GM18505 (cell line): ENCODE measurements around the gene KRT72.

ENCODE experiments used
- ATAC-seq: cut with Tn5 transposase; IDR thresholded peaks from one replicate; pipeline ENCODE4 v1.9.1; 2021; ENCODE audit not compliant: unreplicated experiment
- POLR2A ChIP-seq: IDR thresholded peaks from 4 replicates; pipeline ENCODE4 v1.6.1; 2011; ENCODE audit warnings: borderline replicate concordance; ENCODE audit not compliant: insufficient read depth, insufficient read length; ENCODE audit errors: extremely low read depth

KRT72 gene

DNA sequence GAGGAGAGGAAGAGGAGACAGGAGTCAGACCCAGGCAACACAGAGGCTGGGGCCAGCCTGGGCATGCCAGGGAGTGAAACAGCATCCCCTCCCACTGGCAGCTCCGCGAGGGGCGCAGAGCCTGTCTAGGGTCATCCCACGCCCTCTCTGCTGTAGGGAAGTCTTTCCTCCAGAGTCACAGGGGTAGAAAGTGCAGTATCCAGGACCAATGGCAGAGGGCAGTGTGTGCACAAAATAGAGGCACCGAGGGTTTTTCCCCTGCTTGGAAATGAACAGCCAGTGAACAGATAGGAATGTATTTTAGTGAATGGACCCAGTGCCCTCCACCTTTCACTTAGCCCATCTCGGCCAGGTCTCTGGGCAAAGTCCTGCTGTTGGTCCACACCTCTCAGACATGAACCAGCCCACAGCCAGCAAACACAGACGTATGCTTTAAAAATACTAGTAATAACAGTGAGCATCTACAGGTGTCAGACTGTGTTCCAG lies 18.2 kb downstream of the KRT72 start:
- no peak for ATAC-seq
- no peak for TF ChIP-seq POLR2A

DNA sequence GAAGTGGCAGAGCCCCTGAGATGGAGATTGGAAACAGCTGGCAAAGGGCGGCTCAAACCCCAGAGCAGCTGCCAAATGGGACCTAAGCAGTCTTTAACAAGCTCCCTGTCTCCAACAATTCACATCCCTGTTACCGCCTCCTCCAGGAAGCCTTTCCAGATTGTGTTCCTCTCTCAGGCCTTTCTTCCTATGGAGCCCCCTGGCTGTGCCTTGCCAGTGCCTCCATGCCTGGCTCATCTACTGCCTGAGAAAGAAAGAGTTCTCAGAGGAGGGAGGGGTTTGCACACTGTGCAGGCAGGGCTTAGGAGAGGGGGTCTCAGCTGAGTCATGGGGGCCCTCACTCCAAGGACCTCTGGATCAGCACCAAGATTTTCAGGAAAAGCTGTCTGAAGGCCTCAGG lies 18.8 kb downstream of the KRT72 start:
- no peak for TF ChIP-seq POLR2A
- ATAC-seq: no peak

DNA sequence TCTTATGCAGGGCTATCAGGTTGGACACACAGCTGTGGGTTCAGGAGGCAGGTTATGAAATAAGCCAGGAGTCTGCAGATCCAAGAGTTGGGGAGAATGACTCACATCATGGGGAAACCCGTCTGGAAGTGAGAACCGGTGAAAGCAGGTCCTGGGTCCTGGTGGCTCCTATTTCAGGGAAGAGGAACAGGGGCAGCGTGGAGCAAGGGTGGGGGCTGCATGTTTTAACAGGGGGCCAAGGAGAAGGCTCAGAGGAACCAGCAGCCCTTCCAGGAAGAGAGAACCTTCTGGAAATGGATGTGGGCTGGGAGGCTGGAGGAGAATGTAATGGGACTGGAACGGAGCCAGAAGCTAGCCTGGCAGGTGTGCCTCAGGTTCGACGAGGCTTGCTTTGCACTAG lies 19.8 kb downstream of the KRT72 start:
- no peak for ATAC-seq
- no peak for TF ChIP-seq POLR2A

DNA sequence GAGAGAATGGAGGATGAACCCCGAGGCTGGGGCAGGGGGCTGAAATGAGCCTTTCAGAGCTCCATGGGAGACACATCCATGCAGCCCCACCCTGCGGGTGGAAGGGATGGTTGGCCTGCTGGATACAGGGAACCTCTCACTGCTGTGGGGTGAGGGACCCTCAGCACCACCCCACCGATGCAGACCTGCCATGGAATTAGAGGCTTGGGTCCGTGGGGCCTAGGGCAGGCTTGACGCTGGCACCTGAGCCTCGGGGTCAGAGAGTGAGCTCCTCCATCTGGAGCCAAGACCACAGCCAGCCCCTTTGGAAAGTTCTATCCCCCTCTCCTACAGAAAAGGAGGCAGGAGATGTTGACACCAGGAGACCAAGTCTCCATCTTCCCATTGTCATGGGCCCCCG lies 20.2 kb downstream of the KRT72 start:
- ATAC-seq: no peak
- TF ChIP-seq POLR2A: no peak

DNA sequence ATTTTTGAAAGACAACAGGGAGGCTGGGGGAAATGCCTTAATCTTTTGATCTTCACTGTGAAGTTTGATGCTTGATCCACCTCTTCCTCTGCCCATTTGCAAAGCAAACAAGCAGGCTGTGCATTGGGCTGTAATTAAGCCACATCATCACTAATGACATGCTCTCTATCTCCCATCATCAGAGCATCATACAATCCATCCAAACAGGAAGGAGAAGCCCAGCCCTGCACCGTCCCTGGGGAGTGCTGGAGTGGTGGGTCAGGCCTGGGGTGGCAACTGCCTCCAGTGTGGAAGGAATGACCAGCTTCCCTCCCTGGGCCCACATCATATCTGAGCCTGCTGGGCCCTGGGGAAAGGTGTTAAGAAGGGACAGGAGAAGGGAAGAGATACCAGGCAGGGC lies 20.8 kb downstream of the KRT72 start:
- ATAC-seq: no peak

DNA sequence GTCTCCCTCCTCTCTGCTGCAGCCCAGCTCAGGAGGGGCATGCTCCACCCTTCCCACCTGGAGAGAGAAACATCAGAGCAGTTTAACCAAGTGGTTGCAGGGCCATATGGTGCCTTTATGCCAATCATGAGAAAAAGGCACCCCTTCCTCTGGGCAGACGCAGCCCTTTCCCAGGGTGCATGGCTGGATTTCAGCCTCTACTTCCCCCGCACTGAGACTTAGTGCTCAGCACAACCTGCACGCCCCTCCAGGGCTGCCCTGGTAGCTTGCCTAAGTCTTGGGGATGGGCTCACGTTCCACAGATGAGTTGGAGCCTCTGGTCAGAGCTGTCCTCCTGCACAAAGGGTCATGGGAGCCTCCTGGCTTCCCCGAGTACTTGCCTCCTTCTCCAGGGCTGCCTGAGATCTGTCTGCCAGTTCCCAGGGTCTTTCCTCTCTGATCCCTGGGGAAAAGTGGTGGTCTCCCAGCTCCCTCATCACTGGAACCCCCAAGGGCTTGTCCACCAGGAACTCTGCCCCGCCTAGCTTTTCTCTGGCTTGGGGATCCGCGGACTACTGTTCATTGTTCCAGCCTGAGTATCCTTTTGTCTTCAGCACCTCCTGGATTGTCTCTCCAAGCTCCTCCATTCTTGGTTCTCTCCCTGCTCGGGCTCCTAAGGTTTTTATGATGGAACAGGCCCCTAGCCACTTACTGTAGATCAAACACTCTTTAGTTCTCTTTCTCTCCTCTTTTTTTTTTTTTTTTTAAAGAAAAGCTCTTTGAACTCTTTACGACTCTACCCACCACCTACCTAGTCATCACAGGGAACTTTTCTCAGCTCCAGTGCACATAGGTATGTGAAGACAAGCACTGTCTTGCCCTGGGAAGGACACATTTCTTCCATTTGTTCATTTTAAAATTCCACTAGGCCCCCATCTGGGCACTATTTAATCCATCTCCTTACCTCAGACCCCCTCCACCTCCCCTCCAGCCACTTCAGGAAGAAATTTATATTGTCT lies 21.5 kb downstream of the KRT72 start:
- TF ChIP-seq POLR2A: no peak
- no peak for ATAC-seq

More for the DNA sequence above, 20.8 kb downstream of the KRT72 start:
- TF ChIP-seq POLR2A: no peak

DNA sequence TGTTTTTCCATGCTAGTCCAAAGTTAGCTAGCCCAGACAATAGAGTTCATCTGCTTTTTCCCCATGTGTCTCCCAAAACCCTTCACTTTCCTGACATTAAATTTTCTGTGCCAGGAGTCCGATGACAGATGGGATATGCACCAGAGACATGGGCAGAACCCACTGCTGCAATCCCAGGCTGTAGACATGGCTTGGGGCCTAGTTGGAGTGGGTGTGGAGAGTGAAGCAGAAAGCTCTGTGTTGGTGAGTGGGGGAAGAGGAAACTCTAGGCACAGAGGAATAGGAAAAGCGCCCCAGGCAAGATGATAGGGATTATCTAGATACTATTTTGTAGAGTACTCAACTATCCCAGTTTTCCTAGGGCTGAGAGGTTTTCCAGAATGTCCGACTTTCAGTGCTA lies 22.8 kb downstream of the KRT72 start:
- no peak for TF ChIP-seq POLR2A
- no peak for ATAC-seq

DNA sequence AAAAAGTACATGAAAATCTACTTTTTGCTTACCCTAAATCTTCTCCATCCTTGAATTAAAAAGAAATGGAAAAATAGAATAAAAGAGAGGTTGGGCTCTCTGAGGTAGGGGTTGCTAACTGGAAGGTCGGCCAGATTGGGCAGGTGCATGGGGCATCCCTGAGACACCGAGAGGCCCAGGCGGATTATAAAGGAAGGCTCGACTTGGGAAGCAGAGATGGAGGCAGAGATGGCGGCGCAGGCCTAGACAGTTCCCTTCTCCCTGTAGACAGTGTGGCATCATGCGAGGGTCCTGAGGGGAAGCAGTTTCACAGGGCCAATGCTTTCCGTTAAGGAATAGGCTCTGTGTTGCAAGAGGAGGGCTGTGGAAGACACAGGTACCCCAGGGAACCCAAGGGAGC lies 23.9 kb downstream of the KRT72 start:
- TF ChIP-seq POLR2A: no peak
- no peak for ATAC-seq

DNA sequence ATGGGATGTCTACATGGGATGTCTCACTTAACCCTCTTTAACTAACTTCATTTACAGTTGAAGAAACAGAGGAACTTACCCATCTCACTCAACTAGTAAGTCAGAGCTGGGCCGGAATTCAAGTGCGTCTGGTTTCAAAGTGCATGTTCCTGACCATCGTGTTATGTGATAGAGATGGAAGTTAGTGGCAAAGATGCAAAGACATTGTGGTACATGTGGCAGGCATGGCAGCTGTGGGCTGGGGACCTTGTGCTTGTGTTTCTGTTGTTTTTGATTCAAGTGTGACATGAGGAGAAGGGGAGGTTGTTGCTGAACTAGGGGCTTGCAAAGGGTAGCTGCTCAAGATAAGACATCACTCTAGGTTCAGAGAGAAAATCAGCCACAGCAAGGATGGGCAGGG lies 25.3 kb downstream of the KRT72 start:
- no peak for ATAC-seq
- no peak for TF ChIP-seq POLR2A

DNA sequence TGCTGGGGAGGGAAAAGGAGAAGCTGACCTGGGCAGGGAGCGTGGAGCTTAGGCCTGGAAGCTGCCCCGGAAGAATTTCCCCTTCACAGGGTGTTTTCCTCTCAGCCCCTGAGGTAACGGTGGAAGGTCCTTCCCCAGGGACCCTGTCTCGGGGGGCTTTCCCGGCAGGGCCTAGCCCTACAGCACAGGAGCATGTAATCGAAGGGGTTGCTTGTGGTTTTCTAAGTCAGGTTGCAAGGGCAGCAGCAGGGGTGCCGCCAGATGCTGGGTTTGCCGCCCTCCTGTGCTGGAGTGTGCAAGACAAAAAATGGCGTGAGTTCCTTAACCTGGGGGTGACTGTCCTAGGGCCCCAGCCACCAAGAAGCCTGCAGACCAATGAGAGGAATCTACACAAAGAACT lies 26.0 kb downstream of the KRT72 start:
- ATAC-seq: no peak
- TF ChIP-seq POLR2A: no peak

DNA sequence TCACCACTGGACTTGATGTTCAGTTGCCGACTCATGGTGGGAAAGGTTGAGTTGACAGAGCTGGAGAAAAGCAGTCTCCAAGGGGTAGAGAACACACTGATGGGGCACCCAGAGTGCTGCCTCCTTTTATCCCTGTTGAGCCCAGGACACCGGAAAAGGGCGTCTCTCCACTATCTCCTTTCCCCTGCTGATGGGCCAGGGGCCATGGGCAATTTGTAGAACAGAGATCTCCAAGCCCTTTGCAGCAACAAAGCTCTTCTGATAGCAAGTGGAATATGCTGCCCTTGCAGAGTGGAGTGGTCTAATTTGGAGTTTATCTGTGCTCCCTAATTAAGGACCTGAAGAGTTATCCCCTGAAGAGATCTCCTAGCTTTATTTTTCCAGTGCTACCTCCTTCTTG lies 27.5 kb downstream of the KRT72 start, which contains the start of gene KRT74:
Gene KRT74, minus strand, starts transcription at position 101 of the 400 bp plus-strand sequence. Its CDS starts 66 bp downstream, at position 35.
- no peak for ATAC-seq
- TF ChIP-seq POLR2A: no peak

DNA sequence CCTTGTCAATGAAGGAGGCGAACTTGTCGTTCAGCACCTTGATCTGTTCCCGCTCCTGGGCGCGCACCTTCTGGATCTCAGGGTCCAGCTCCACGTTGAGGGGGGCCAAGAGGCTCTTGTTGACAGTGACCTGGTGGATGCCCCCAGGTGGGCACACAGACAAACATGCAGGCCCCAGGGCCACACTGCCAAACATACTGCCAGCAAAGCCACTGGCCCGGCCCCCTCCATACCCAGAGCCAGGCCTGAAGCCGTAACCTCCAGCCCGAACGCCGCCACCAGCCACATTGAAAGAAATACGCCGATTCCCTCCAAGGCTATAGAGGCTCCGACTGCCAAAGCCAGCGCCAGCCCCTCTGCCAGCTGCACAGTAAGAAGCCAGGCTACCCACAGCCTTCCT lies 28.0 kb downstream of the KRT72 start:
- TF ChIP-seq POLR2A: no peak
- ATAC-seq: no peak

DNA sequence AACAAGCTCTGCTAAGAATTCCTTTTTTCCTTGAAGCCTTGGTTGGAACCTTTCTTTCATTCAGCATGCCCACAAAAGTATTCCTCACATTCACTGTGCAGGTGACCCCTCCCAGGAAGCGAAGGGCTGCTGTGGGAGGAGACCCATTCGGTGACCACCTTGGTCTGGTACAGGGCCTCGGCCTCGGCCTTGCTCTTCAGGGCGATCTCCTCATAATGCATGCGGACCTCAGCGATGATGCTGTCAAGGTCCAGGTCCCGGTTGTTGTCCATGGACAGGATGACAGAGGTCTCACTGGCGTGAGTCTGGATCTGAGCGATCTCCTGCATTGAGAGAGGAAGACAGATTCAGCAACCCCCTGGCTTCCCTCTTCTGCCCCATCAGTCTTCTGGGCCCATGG lies 30.8 kb downstream of the KRT72 start:
- no peak for TF ChIP-seq POLR2A
- ATAC-seq: no peak

DNA sequence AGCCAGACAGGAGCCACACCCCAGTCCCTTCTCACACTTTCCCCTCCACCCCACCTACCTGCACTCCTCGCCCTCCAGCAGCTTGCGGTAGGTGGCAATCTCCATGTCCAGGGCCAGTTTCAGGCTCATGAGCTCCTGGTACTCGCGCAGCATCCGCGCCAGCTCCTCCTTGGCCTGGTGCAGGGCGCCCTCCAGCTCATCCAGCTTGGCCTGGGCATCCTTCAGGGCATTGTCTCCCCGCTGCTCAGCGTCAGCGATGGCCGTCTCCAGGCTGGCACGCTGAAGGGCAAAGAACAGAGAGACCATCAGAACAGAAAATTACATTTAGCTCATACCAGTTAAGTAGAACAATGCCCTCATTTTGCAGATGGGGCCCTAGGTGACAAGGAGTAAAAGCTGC lies 33.2 kb downstream of the KRT72 start:
- no peak for TF ChIP-seq POLR2A
- no peak for ATAC-seq
